NCI-H2227 (cell line): Measurements from ENCODE around the gene TMEM119.
"Not testable (repeated sequence)": the region's sequence is repeated elsewhere in the genome, so short reads cannot be mapped to it uniquely, and the experiment has no call there.

Experiments
- DNase-seq: peaks from one replicate; lab custom pipeline; 2025; ENCODE audit not compliant: unreplicated experiment; lab: John Stamatoyannopoulos, UW

Gene TMEM119

GRCh38 chr12:108585864-108586263, 12.0 kb downstream of the TMEM119 start:
- no peak for DNase-seq

- no peak for DNase-seq
These were observed 13.3 kb downstream of the TMEM119 start for GRCh38 chr12:108584456-108585065.

GRCh38 chr12:108583991-108584390, 13.9 kb downstream of the TMEM119 start:
- DNase-seq: no peak

GRCh38 chr12:108582978-108583770, 14.7 kb downstream of the TMEM119 start:
- no peak for DNase-seq

GRCh38 chr12:108582509-108582908, 15.4 kb downstream of the TMEM119 start:
- DNase-seq: no peak

- no peak for DNase-seq
These were observed 16.3 kb downstream of the TMEM119 start for GRCh38 chr12:108581311-108582227.

- DNase-seq: no peak
These were observed 17.4 kb downstream of the TMEM119 start for GRCh38 chr12:108580531-108580930.

GRCh38 chr12:108578813-108579212, 19.1 kb downstream of the TMEM119 start:
- no peak for DNase-seq

GRCh38 chr12:108578264-108578663, 19.6 kb downstream of the TMEM119 start:
- DNase-seq: no peak

- no peak for DNase-seq
These were observed 20.4 kb downstream of the TMEM119 start for GRCh38 chr12:108577458-108577857.

- no peak for DNase-seq
These were observed 21.1 kb downstream of the TMEM119 start for GRCh38 chr12:108576660-108577234.

GRCh38 chr12:108575199-108575912, 22.5 kb downstream of the TMEM119 start:
- no peak for DNase-seq

GRCh38 chr12:108574276-108574675, 23.6 kb downstream of the TMEM119 start:
- DNase-seq: not testable (repeated sequence)

- no peak for DNase-seq
These were observed 24.6 kb downstream of the TMEM119 start for GRCh38 chr12:108573317-108573716.

- DNase-seq: no peak
These were observed 25.6 kb downstream of the TMEM119 start for GRCh38 chr12:108572166-108572790.

GRCh38 chr12:108571609-108572165, 26.2 kb downstream of the TMEM119 start:
- no peak for DNase-seq

- DNase-seq: no peak
These were observed 26.9 kb downstream of the TMEM119 start for GRCh38 chr12:108570743-108571608.

GRCh38 chr12:108568338-108569154, 29.3 kb downstream of the TMEM119 start:
- DNase-seq: no peak
